ENCODE data around the gene RNF151. TPM values are rescaled to one million over a fixed set of nuclear protein-coding genes. Genes with fewer than 3 reads are reported as not detected.

RNF151 gene
- polyA plus RNA-seq, 1 donor from 2014 or later, result not detected

- Histone ChIP-seq H3K9me3 (ENCODE audit: low read length) (no peaks in the 10 kb centered on the region), H3K4me3 (ENCODE audit: low read length) (peak overlapping the region; percentile 88), H3K9ac (ENCODE audit: low read length) (no peak overlapping the region), H3K27me3 (ENCODE audit: insufficient read depth, low read depth, low read length) (peaks cover 21% of the 10 kb centered on the region), H3K4me2 (ENCODE audit: low read length) (no peak overlapping the region), H3K27ac (ENCODE audit: low read length) (no peak overlapping the region), H3K79me2 (replicated peaks; ENCODE audit: insufficient read depth, low read length) (no peaks in the 10 kb centered on the region), H3K9me2 (ENCODE audit: insufficient read depth, low read length) (no peaks in the 10 kb centered on the region), H2AFZ (ENCODE audit: low read depth, low read length) (no peak overlapping the region), H3F3A (ENCODE audit: insufficient read depth, low read length, poor library complexity, severe bottlenecking) (no peaks in the 10 kb centered on the region), H4K20me1 (ENCODE audit: insufficient read depth) (no peaks in the 10 kb centered on the region), H3K36me3 (ENCODE audit: insufficient read depth, low read length) (no peaks in the 10 kb centered on the region)
- TF ChIP-seq, protein P1, sequence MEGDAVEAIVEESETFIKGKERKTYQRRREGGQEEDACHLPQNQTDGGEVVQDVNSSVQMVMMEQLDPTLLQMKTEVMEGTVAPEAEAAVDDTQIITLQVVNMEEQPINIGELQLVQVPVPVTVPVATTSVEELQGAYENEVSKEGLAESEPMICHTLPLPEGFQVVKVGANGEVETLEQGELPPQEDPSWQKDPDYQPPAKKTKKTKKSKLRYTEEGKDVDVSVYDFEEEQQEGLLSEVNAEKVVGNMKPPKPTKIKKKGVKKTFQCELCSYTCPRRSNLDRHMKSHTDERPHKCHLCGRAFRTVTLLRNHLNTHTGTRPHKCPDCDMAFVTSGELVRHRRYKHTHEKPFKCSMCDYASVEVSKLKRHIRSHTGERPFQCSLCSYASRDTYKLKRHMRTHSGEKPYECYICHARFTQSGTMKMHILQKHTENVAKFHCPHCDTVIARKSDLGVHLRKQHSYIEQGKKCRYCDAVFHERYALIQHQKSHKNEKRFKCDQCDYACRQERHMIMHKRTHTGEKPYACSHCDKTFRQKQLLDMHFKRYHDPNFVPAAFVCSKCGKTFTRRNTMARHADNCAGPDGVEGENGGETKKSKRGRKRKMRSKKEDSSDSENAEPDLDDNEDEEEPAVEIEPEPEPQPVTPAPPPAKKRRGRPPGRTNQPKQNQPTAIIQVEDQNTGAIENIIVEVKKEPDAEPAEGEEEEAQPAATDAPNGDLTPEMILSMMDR (IDR thresholded peaks at IDR 0.05; ENCODE audit: poor library complexity, severe bottlenecking), result no peak
Measured at GRCh38 chr16:1991588-1991947, 24.9 kb downstream of the RNF151 start.

DNA sequence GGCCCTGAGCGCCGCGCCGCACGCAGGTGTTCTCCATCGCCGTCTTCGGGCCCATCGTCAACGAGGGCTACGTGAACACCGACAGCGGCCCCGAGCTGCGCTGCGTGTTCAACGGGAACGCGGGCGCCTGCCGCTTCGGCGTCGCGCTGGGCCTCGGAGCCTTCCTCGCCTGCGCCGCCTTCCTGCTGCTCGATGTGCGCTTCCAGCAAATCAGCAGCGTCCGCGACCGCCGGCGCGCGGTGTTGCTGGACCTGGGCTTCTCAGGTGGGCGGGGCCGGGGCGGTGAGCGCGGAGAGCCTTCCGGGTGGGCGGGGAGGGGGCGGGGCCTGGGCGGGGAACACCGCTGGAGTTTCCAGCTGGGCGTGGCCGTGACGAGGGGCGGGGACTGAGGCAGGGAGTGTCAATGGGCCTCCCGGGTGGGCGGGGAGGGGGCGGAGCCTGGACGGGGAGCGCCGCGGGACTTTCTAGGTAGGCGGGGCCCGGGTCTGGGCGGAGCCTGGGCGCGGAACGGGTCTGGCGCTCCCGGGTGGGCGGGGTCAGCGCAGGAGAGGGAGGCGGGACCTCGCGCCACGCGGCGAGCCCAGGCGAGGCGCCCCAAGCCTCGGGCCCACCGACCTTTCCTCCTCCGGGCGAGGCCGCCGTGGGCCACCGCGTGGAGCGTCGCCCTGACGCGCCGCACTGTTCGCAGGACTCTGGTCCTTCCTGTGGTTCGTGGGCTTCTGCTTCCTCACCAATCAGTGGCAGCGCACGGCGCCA, 25.5 kb downstream of the RNF151 start:
- no peak overlapping the region for H2AFZ ChIP-seq (ENCODE audit: low read depth, low read length)
- no peaks in the 10 kb centered on the region for H3K79me2 ChIP-seq (replicated peaks; ENCODE audit: insufficient read depth, low read length)
- H3K9me2 ChIP-seq (ENCODE audit: insufficient read depth, low read length), result no peaks in the 10 kb centered on the region
- no peaks in the 10 kb centered on the region for H4K20me1 ChIP-seq (ENCODE audit: insufficient read depth)
- no peak overlapping the region for H3K9ac ChIP-seq (ENCODE audit: low read length)
- no peak for TF ChIP-seq EP300 (conservative IDR thresholded peaks at IDR 0.05; ENCODE audit: poor library complexity, severe bottlenecking)
- no peak for TF ChIP-seq SMC3 (conservative IDR thresholded peaks at IDR 0.05; ENCODE audit: poor library complexity)
- no peak for TF ChIP-seq RAD21 (conservative IDR thresholded peaks at IDR 0.05)
- TF ChIP-seq, protein P1 (IDR thresholded peaks at IDR 0.05; ENCODE audit: poor library complexity, severe bottlenecking), result peak; percentile 10
- TF ChIP-seq MXI1 (conservative IDR thresholded peaks at IDR 0.05; ENCODE audit: poor library complexity, severe bottlenecking), result no peak
- no peak for TF ChIP-seq EZH2 (IDR thresholded peaks at IDR 0.05; ENCODE audit: borderline replicate concordance, insufficient read depth, low read length, poor library complexity, severe bottlenecking)
- no peak for TF ChIP-seq REST (IDR thresholded peaks at IDR 0.05; ENCODE audit: borderline replicate concordance)
- H3K4me2 ChIP-seq (ENCODE audit: low read length), result no peak overlapping the region
- H3K36me3 ChIP-seq (ENCODE audit: insufficient read depth, low read length), result no peaks in the 10 kb centered on the region
- no peak overlapping the region for H3K27ac ChIP-seq (ENCODE audit: low read length)
- H3K27me3 ChIP-seq (ENCODE audit: insufficient read depth, low read depth, low read length), result peaks cover 21% of the 10 kb centered on the region
- H3F3A ChIP-seq (ENCODE audit: insufficient read depth, low read length, poor library complexity, severe bottlenecking), result no peaks in the 10 kb centered on the region
- H3K9me3 ChIP-seq (ENCODE audit: low read length), result no peaks in the 10 kb centered on the region
- peak overlapping the region; percentile 88 for H3K4me3 ChIP-seq (ENCODE audit: low read length)

All from neural cell (in vitro differentiated cells).